Measurements from ENCODE around the gene BAHCC1.

GRCh38 chr17:81413497-81414135, 18.4 kb downstream of the BAHCC1 start:
- no peak for TF ChIP-seq CTCF (IDR thresholded peaks at IDR 0.05)
- TF ChIP-seq EZH2phosphoT487 (IDR thresholded peaks at IDR 0.05): no peak

Measured in neural progenitor cell (in vitro differentiated cells).